ENCODE data around the gene TMEM198. TPM values are rescaled to one million over a fixed set of nuclear protein-coding genes. Genes with fewer than 3 reads are reported as not detected.

The TMEM198 gene
- total RNA-seq, 2 experiments from 2014 or later, result 2.1 to 2.2 TPM

DNA sequence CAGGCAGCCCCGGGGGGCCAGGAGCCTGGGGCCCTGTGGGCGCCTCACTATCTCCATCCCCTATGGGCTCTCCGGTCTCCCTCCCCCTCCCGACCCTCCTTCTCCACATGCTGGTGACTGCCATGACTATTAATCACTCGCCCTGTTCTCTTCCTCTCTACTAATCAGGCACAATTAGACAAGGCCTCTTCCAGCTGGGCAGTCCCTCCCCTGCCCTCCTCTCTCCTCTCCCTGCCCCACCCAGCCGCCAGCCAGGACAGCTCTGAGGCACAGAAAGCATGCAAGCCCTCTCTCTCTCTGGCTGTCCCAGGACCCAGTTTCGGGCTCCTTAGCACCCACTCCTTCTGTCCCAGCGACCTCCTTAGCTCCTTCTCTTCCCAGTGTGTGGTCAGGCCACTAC is 23.7 kb upstream of the TMEM198 start:
- TF ChIP-seq, protein P1, sequence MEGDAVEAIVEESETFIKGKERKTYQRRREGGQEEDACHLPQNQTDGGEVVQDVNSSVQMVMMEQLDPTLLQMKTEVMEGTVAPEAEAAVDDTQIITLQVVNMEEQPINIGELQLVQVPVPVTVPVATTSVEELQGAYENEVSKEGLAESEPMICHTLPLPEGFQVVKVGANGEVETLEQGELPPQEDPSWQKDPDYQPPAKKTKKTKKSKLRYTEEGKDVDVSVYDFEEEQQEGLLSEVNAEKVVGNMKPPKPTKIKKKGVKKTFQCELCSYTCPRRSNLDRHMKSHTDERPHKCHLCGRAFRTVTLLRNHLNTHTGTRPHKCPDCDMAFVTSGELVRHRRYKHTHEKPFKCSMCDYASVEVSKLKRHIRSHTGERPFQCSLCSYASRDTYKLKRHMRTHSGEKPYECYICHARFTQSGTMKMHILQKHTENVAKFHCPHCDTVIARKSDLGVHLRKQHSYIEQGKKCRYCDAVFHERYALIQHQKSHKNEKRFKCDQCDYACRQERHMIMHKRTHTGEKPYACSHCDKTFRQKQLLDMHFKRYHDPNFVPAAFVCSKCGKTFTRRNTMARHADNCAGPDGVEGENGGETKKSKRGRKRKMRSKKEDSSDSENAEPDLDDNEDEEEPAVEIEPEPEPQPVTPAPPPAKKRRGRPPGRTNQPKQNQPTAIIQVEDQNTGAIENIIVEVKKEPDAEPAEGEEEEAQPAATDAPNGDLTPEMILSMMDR (IDR thresholded peaks at IDR 0.05), result no peak
- H3K27ac Mint-ChIP-seq, result no peak overlapping the region
- DNase-seq, result no peak
- no peak overlapping the region for H3K4me3 Mint-ChIP-seq
- H3K4me1 Mint-ChIP-seq (ENCODE audit: low read depth), result peaks cover 7% of the 10 kb centered on the region
- ChIA-PET POLR2A (no interaction called here), CTCF (interaction anchor here (1.0 to 4.6 kb wide), 10 partner anchors 8 to 117 kb away, joined by 3 to 34 read pairs (median 6); partner anchors contain the start of gene GMPPA)
- no peak for ATAC-seq
- intact Hi-C loops (cut with micrococcal nuclease), result no loop called here
- no peaks in the 10 kb centered on the region for H3K36me3 Mint-ChIP-seq (ENCODE audit: low read depth)
- H3K27me3 Mint-ChIP-seq, result peaks cover 69% of the 10 kb centered on the region
- H3K9me3 Mint-ChIP-seq, result no peaks in the 10 kb centered on the region

DNA sequence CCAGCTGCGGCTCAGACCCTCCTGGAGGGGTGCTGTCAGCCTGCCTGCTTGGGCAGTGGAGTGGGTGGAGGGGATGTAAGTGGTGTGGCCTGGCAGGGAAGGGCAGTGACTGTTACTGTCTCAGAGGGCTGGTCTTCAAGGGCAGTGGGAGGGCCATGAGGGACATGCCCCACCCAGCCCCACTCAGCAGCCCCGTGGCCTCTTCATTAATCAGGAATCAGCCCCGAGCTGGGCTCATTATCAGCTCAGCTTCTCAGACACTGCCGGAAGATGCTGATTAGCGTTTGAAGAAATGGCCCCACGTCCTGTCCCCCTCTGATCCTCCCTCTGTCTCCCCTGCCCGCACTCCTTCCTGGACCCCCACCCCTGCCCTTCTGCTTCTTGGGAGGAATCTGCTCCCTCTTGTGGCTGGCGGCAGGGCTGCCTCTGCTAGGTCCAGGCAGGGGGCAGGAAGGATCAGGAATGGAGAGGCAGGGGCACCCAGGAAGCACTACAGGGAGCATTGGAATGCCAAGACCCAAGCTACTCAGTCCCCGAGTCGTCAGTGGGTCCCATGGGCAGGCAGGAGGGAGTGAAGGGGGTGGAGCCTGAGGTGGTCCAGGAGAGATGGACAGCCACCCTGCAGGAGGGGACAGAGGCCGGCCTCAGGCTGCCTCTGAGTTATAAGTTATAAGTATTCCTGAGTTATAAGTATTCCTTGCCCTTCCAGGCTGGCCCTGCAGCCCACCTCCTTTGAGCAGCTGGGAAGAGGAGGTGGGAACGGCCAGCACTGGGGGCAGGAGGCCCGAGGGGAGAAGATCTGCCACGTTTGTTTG is 22.6 kb upstream of the TMEM198 start:
- H3K27me3 Mint-ChIP-seq, result peaks cover 63% of the 10 kb centered on the region
- no peaks in the 10 kb centered on the region for H3K36me3 Mint-ChIP-seq (ENCODE audit: low read depth)
- DNase-seq, result peak; percentile 30
- ATAC-seq, result peak; percentile 65
- TF ChIP-seq, protein P1 (IDR thresholded peaks at IDR 0.05), result peak; percentile 50
- ChIA-PET POLR2A (interaction anchor here (0.6 kb wide), 1 partner anchor 1912 kb away, joined by 3 read pairs; no protein-coding TSS in a partner anchor), CTCF (interaction anchor here (0.6 to 4.6 kb wide), 13 partner anchors 9 to 118 kb away, joined by 3 to 34 read pairs (median 5); partner anchors contain the start of gene GMPPA)
- H3K27ac Mint-ChIP-seq, result no peak overlapping the region
- H3K4me1 Mint-ChIP-seq (ENCODE audit: low read depth), result peaks cover 7% of the 10 kb centered on the region
- H3K9me3 Mint-ChIP-seq, result no peaks in the 10 kb centered on the region
- intact Hi-C loops (cut with micrococcal nuclease), result no loop called here
- H3K4me3 Mint-ChIP-seq, result no peak overlapping the region

DNA sequence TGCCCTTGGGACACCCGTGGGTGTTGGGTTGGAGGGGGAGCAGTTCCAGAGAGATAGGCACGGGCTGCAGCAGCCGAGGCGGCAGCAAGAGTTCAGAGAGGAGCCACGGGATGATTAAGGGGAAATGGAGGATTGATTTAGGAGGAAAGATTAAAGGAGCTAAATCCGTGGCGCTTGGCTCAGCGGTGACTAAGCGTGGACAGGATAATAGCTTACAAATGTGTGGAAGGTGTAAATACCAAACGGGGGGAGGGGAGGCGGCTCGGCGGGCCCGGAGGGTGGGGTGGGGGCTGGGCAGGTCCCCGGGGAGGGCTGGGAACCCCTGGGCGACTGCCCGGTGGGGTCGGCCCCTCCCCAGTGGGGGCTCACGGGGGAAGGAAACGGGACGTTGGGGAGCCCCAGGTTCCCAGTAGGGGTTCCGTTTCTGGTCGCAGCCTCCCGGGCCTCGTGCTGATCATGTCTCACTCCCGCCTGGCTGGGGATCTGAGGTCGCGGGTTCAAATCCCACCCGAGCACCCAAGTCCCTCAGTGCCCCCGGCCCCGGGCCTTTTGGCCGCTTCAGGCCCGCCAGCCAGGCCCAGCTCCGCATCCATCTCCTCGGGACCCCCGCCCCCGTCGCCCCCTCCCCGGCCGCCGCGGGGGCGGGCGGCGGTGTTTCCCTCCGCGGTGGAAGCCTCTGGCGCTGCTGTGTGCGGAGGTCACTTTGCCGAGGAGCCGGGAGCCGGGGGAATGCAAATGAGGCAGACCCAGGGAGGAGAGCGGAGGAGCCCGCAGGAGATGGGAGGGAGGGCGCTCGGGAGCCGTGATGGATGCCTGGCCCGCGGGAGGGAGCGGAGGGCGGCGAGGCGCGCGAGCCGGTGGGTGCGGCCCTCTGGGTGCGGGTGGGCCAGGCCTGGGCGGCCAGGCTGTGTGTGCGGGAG is 21.5 kb upstream of the TMEM198 start:
- peak; percentile 28 for ATAC-seq

DNA sequence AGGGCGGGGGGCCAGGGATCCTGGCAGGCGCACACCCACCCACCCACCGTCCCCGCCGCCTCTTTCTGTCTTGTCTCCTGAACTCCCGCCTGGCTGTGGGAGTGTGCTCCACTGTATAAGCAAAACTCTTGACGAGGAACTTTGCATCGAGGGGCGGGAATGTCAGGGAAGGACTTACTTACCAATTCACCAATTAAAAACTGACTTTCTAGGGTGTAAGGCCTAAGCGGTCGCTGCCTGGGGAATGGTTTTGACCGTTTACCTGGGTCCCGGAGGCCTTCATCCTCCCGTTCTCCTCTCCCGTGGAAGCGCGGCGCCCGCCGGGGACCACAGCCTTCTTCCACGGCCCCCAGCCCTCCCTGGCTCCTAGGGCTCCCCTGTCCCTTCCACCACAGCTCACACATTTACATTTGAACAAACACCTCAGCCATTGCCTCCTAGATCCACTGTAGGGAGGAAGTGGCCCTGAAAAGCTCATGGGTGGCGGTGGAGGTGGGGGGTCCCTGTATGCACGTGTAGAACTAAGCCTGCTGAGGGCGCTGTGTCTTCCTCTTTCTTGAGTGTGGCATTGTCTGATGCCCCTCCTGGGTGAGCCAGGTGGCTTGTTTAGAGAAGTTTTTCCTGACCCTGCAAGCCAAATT is 20.7 kb upstream of the TMEM198 start:
- ChIA-PET POLR2A (no interaction called here), CTCF (interaction anchor here (0.8 to 10.0 kb wide), 7 partner anchors 9 to 56 kb away, joined by 3 to 283 read pairs (median 4); partner anchors contain the start of genes ASIC4 and GMPPA)
- DNase-seq, result peak; percentile 24
- Mint-ChIP-seq H3K4me1 (ENCODE audit: low read depth) (peaks cover 7% of the 10 kb centered on the region), H3K4me3 (no peak overlapping the region), H3K27me3 (peaks cover 61% of the 10 kb centered on the region), H3K36me3 (ENCODE audit: low read depth) (no peaks in the 10 kb centered on the region), H3K9me3 (no peaks in the 10 kb centered on the region), H3K27ac (no peak overlapping the region)
- peak; percentile 32 for ATAC-seq
- intact Hi-C loops (cut with micrococcal nuclease), result no loop called here
- TF ChIP-seq, protein P1 (IDR thresholded peaks at IDR 0.05), result no peak

More for the DNA sequence above, 21.5 kb upstream of the TMEM198 start:
- peaks cover 62% of the 10 kb centered on the region for H3K27me3 Mint-ChIP-seq
- CTCF ChIA-PET, result interaction anchor here (0.9 to 10.0 kb wide), 9 partner anchors 8 to 55 kb away, joined by 3 to 283 read pairs (median 4); partner anchors contain the start of genes ASIC4 and GMPPA
- TF ChIP-seq, protein P1 (IDR thresholded peaks at IDR 0.05), result no peak
- H3K36me3 Mint-ChIP-seq (ENCODE audit: low read depth), result no peaks in the 10 kb centered on the region
- peaks cover 7% of the 10 kb centered on the region for H3K4me1 Mint-ChIP-seq (ENCODE audit: low read depth)
- no peaks in the 10 kb centered on the region for H3K9me3 Mint-ChIP-seq
- no peak for DNase-seq
- POLR2A ChIA-PET, result interaction anchor here (0.6 kb wide), 1 partner anchor 1911 kb away, joined by 3 read pairs; no protein-coding TSS in a partner anchor
- no peak overlapping the region for H3K4me3 Mint-ChIP-seq
- intact Hi-C loops (cut with micrococcal nuclease), result no loop called here
- no peak overlapping the region for H3K27ac Mint-ChIP-seq
